Measurements from ENCODE around the gene A2ML1.
"Not testable (repeated sequence)": the region's sequence is repeated elsewhere in the genome, so short reads cannot be mapped to it uniquely, and the experiment has no call there.

The A2ML1 gene

DNA sequence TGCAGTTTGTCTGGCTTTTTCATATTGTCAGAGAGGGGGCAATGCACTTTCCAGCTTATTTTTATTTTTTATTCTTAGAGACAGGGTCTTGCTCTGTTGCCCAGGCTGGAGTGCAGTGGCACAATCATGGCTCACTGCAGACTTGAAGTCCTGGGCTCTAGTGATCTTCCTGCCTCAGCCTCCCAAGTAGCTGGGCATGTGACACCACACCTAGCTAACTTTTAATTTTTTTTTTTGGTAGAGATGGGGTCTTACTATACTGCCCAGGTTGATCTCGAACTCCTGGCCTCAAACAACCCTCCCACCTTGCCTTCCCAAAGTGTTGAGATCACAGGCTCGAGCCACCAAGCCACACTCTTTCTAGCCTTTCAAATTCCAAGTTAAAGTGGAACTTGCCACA lies 3.9 kb upstream of the A2ML1 start:
- Histone ChIP-seq H3K4me3 (ENCODE audit: low read depth, low read length) (no peak overlapping the region), H3K27ac (ENCODE audit: low read depth, low read length) (no peak overlapping the region), H3K36me3 (ENCODE audit: insufficient read depth, low read length) (no peaks in the 10 kb centered on the region), H2AFZ (ENCODE audit: low read length, unreplicated experiment) (no peak overlapping the region), H3K4me1 (ENCODE audit: control insufficient read depth, insufficient read depth, low read length, unreplicated experiment) (no peaks in the 10 kb centered on the region), H3K27me3 (ENCODE audit: insufficient read depth, low read length) (no peaks in the 10 kb centered on the region), H3K79me2 (ENCODE audit: control insufficient read depth, insufficient read depth, low read length, unreplicated experiment) (no peaks in the 10 kb centered on the region)

DNA sequence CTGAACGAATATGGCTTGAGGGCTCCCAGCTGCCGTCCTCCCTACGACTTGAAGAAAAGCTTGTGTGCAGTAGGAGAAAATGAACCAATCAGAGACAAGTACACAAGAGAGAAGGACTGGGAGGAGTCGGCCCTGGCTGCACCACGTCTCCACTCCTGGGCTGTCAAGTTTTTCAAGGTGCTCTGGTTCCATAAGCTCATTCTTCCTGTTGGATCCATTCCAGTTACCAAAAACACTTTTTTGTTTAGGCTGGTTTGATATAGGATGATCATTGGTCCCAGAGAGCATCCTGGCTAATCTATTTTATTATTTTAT lies 2.8 kb upstream of the A2ML1 start:
- H3K79me2 ChIP-seq (ENCODE audit: control insufficient read depth, insufficient read depth, low read length, unreplicated experiment) = no peaks in the 10 kb centered on the region
- H3K27ac ChIP-seq (ENCODE audit: low read depth, low read length) = no peak overlapping the region
- no peaks in the 10 kb centered on the region for H3K4me1 ChIP-seq (ENCODE audit: control insufficient read depth, insufficient read depth, low read length, unreplicated experiment)
- no peak overlapping the region for H2AFZ ChIP-seq (ENCODE audit: low read length, unreplicated experiment)
- 0 out of 2 replicates have a peak, but pooled peaks cover 3% of the 10 kb centered on the region for H3K27me3 ChIP-seq (ENCODE audit: insufficient read depth, low read length)
- H3K4me3 ChIP-seq (ENCODE audit: low read depth, low read length) = no peak overlapping the region
- no peaks in the 10 kb centered on the region for H3K36me3 ChIP-seq (ENCODE audit: insufficient read depth, low read length)

DNA sequence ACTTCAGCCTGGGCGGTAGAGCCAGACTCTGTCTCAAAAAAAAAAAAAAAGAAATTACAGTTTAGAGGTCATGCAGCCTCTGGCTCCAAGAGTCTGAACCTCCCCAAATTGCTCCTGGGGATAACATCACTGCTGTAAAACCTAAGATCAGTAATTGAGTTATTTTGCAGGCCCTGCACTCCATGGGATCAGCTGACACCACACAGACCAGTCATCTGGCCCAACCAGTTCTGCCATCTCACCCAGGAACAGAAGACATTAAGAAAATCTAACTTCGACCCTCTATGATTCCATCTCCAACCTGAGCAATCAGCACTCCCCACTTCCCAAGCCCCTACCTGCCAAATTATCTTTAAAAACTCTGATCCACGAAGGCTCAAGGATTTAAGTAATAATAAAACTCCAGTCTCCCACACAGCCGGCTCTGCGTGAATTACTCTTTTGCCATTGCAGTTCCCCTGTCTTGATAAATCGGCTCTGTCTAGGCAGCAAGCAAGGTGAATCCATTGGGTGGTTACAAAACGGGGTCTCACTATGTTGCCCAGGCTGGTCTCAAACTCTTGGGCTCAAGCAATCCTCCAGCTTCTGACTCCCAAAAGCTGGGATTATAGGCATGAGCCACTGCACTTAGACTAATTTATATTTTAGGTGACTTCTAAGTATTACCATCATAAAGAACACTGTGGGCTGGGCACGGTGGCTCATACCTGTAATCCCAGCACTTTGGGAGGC lies 1.6 kb upstream of the A2ML1 start:
- H3K4me1 ChIP-seq (ENCODE audit: control insufficient read depth, insufficient read depth, low read length, unreplicated experiment); H3K36me3 ChIP-seq (ENCODE audit: insufficient read depth, low read length); H3K79me2 ChIP-seq (ENCODE audit: control insufficient read depth, insufficient read depth, low read length, unreplicated experiment): not testable (repeated sequence)

DNA sequence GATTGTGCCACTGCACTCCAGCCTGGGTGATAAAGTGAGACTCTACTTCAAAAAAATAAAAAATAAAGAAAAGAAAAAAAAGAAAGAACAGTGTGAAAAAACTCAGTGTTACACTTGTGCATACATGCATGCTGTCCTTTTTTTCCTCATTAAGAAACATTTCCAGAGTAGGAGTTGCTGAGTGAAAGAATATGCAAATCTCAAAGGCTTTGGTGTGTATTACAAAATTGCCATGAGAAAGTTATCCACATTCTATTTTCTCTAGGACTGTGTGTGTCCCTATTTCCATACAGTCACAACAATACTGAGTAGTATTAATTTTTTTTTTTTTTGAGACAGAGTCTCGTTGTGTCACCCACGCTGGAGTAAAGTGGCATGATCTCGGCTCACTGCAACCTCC lies 830 bp upstream of the A2ML1 start:
- Histone ChIP-seq H3K27me3 (ENCODE audit: insufficient read depth, low read length) (0 out of 2 replicates have a peak, but pooled peaks cover 3% of the 10 kb centered on the region), H3K79me2 (ENCODE audit: control insufficient read depth, insufficient read depth, low read length, unreplicated experiment) (no peaks in the 10 kb centered on the region), H3K27ac (ENCODE audit: low read depth, low read length) (no peak overlapping the region), H3K4me1 (ENCODE audit: control insufficient read depth, insufficient read depth, low read length, unreplicated experiment) (no peaks in the 10 kb centered on the region), H3K4me3 (ENCODE audit: low read depth, low read length) (no peak overlapping the region), H2AFZ (ENCODE audit: low read length, unreplicated experiment) (no peak overlapping the region), H3K36me3 (ENCODE audit: insufficient read depth, low read length) (no peaks in the 10 kb centered on the region)

More for the DNA sequence above, 1.6 kb upstream of the A2ML1 start:
- H3K4me3 ChIP-seq (ENCODE audit: low read depth, low read length); H3K27me3 ChIP-seq (ENCODE audit: insufficient read depth, low read length); H2AFZ ChIP-seq (ENCODE audit: low read length, unreplicated experiment); H3K27ac ChIP-seq (ENCODE audit: low read depth, low read length): not testable (repeated sequence)

DNA sequence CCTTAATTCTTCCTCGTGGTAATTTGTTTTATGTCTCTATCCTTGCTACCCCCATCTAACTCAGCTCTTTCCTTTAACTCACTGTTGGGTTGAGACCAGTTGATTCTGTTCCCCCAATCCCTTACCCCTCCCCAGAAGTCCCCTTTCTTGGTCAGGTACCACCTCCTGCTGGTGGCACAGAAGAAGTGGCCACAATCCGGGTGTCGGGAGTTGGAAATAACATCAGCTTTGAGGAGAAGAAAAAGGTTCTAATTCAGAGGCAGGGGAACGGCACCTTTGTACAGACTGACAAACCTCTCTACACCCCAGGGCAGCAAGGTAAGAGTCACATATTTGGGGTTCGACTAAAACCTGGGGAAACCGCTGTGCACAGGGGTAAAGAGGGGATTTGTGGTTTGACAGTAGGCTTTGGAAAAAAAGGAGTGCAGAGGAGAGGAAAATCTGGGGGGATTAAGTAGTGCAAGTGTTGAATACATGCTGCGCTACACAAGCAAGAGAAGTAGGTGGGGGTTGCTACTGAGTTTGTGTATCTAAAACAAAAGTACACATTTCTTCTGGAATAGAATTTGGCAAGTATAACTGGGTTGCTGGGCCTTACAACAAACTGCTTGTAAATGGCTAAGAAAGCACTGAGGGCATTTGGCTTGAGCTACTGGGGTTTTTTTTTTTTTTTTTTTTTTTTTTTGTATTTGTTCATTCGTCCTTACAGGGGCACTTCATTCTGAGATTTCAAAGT lies 1.3 kb downstream of the A2ML1 start:
- Histone ChIP-seq H3K79me2 (ENCODE audit: control insufficient read depth, insufficient read depth, low read length, unreplicated experiment) (no peaks in the 10 kb centered on the region), H3K4me3 (ENCODE audit: low read depth, low read length) (no peak overlapping the region), H3K27me3 (ENCODE audit: insufficient read depth, low read length) (0 out of 2 replicates have a peak, but pooled peaks cover 3% of the 10 kb centered on the region), H3K36me3 (ENCODE audit: insufficient read depth, low read length) (no peaks in the 10 kb centered on the region), H3K27ac (ENCODE audit: low read depth, low read length) (no peak overlapping the region), H3K4me1 (ENCODE audit: control insufficient read depth, insufficient read depth, low read length, unreplicated experiment) (no peaks in the 10 kb centered on the region), H2AFZ (ENCODE audit: low read length, unreplicated experiment) (no peak overlapping the region)

DNA sequence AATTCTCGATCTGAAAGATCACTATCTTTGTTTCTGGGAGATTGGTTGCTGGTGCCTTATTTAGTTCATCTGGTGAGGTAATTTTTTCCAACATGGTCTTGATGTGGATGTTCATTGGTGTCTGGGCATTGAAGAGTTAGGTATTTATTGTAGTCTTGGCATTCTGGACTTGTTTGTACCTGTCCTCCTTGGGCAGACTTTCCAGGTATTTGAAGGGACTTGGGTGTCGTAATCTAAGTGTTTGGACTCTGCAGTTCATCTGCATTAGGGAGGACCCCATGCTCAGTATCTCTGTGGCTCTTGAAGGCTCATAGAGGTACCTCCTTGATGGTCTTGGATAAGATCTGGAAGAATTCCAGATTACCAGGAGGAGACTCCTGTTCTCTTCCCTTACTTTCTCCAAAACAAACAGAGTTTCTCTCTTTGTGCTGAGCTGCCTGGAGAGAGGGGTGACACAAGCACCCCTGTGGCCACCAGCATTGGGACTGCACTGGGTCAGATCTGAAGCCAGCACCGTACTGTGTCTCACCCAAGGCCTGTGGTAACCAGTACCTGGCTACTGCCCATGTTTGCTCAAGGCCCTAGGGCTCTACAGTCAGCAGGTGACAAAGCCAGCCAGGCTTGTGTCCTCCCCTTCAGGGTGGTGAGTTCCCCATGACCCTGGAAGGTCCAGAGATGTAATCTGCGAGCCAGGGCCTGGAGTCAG lies 5.3 kb downstream of the A2ML1 start:
- no peak overlapping the region for H3K27ac ChIP-seq (ENCODE audit: low read depth, low read length)
- H2AFZ ChIP-seq (ENCODE audit: low read length, unreplicated experiment) = no peak overlapping the region

DNA sequence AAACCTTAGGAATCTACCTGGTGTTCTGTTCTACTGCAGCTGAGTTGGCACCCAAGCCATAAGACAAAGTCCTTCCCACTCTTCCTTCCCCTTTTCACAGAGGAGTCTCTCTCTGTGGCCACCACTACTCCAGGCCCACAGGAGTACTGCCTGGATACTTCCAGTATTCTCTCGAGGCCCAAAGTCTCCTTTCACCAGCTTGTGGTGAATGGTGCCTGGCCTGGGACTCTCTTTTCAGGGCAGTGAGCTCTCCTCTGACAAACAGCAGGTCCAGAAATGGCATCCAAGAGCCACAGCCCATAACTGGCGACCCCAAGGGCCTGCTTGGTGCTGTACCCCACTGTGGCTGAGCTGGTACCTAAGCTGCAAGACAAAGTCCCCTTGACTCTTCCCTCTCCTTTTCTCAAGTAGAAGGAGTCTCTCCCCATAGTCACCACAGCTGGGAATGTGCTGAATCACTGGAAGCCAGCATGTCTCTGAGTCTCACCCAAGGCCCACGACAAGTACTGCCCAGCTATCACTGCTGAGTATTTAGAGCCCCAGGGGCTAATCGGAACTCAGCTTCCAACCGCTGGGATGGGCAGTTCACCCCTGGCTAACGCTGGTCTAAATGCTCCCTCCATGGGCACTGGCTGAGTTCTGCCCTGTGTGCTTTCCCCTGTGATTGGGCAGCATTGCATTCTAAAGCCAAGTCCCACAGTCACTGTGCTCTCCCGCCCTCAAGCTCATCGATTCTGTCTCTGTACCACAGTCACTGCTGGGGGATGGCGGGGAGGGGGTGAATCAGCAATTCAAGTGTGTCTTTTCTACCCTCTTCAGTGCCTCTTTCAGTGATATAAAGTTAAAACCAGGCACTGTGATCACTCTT lies 6.1 kb downstream of the A2ML1 start:
- Histone ChIP-seq H3K4me1 (ENCODE audit: control insufficient read depth, insufficient read depth, low read length, unreplicated experiment) (no peaks in the 10 kb centered on the region), H3K27ac (ENCODE audit: low read depth, low read length) (no peak overlapping the region), H3K27me3 (ENCODE audit: insufficient read depth, low read length) (0 out of 2 replicates have a peak, but pooled peaks cover 3% of the 10 kb centered on the region), H3K36me3 (ENCODE audit: insufficient read depth, low read length) (no peaks in the 10 kb centered on the region), H3K79me2 (ENCODE audit: control insufficient read depth, insufficient read depth, low read length, unreplicated experiment) (no peaks in the 10 kb centered on the region), H2AFZ (ENCODE audit: low read length, unreplicated experiment) (no peak overlapping the region), H3K4me3 (ENCODE audit: low read depth, low read length) (no peak overlapping the region)

More for the DNA sequence above, 5.3 kb downstream of the A2ML1 start:
- no peaks in the 10 kb centered on the region for H3K36me3 ChIP-seq (ENCODE audit: insufficient read depth, low read length)
- 0 out of 2 replicates have a peak, but pooled peaks cover 3% of the 10 kb centered on the region for H3K27me3 ChIP-seq (ENCODE audit: insufficient read depth, low read length)
- no peaks in the 10 kb centered on the region for H3K79me2 ChIP-seq (ENCODE audit: control insufficient read depth, insufficient read depth, low read length, unreplicated experiment)
- H3K4me1 ChIP-seq (ENCODE audit: control insufficient read depth, insufficient read depth, low read length, unreplicated experiment) = no peaks in the 10 kb centered on the region
- no peak overlapping the region for H3K4me3 ChIP-seq (ENCODE audit: low read depth, low read length)

DNA sequence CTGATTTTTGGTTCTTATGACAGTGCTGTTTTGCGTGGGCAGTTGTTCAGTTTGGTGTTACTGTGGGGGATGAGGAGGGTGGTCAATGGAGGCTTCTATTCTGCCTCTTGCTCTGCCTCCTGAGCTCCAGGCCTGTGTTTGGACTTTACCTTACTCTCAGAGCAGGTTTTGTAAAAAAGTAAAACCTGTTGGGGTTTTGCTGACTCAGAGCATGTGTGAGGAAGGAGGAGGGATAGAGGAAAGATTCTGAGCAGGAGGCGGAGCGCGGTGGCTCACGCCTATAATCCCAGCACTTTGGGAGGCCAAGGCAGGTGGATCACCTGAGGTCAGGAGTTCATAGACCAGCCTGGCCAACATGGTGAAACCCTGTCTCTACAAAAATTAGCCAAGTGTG lies 6.7 kb downstream of the A2ML1 start:
- Histone ChIP-seq H3K36me3 (ENCODE audit: insufficient read depth, low read length) (no peaks in the 10 kb centered on the region), H3K79me2 (ENCODE audit: control insufficient read depth, insufficient read depth, low read length, unreplicated experiment) (no peaks in the 10 kb centered on the region), H3K27ac (ENCODE audit: low read depth, low read length) (no peak overlapping the region), H3K27me3 (ENCODE audit: insufficient read depth, low read length) (peaks cover 5% of the 10 kb centered on the region; the same call in 1 of the 2 replicates), H2AFZ (ENCODE audit: low read length, unreplicated experiment) (no peak overlapping the region), H3K4me1 (ENCODE audit: control insufficient read depth, insufficient read depth, low read length, unreplicated experiment) (no peaks in the 10 kb centered on the region), H3K4me3 (ENCODE audit: low read depth, low read length) (no peak overlapping the region)

DNA sequence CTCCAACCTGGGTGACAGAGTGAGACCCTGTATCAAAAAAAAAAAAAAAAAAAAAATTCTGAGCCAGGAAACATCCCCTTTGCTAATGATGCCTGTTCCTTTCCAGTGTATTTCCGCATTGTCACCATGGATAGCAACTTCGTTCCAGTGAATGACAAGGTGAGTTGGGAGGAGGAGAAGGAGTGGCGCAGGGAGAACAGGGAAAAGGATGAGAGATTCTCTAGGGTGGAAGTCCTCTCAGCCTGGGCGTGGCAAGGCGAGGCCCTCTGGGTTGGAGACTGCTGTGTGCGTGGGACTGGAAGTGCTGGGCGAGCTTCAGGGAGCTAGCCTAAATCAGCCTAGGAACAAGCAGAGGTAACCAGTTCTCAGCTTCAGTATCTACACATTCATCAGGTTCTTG lies 7.2 kb downstream of the A2ML1 start:
- Histone ChIP-seq H3K4me3 (ENCODE audit: low read depth, low read length) (no peak overlapping the region), H2AFZ (ENCODE audit: low read length, unreplicated experiment) (no peak overlapping the region), H3K4me1 (ENCODE audit: control insufficient read depth, insufficient read depth, low read length, unreplicated experiment) (no peaks in the 10 kb centered on the region), H3K79me2 (ENCODE audit: control insufficient read depth, insufficient read depth, low read length, unreplicated experiment) (no peaks in the 10 kb centered on the region), H3K27me3 (ENCODE audit: insufficient read depth, low read length) (peaks cover 10% of the 10 kb centered on the region), H3K27ac (ENCODE audit: low read depth, low read length) (no peak overlapping the region), H3K36me3 (ENCODE audit: insufficient read depth, low read length) (no peaks in the 10 kb centered on the region)

DNA sequence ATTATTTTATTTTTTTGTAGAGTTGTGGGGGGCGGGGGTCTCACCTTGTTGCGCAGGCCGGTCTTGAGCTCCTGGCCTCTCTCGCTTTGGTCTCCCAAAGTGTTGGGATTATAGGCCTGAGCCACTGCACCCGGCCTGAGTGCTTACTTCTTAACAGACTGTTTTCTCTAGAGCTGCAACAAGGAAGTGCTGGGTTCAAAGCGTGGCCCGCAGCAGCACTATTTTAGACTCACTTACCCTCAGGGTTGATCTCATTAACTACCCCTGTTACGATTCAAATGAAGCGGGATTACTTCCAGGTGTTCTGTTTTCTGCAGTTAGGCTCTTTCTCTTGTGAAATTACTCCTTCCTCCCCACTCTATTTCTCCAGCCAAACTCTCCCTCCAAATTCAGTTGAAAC lies 8.7 kb downstream of the A2ML1 start:
- H3K27ac ChIP-seq (ENCODE audit: low read depth, low read length) = no peak overlapping the region
- H2AFZ ChIP-seq (ENCODE audit: low read length, unreplicated experiment) = no peak overlapping the region
- H3K79me2 ChIP-seq (ENCODE audit: control insufficient read depth, insufficient read depth, low read length, unreplicated experiment) = no peaks in the 10 kb centered on the region
- no peaks in the 10 kb centered on the region for H3K36me3 ChIP-seq (ENCODE audit: insufficient read depth, low read length)
- peaks cover 19% of the 10 kb centered on the region for H3K27me3 ChIP-seq (ENCODE audit: insufficient read depth, low read length)
- H3K4me1 ChIP-seq (ENCODE audit: control insufficient read depth, insufficient read depth, low read length, unreplicated experiment) = no peaks in the 10 kb centered on the region
- no peak overlapping the region for H3K4me3 ChIP-seq (ENCODE audit: low read depth, low read length)
